HEK293 (cell line): ENCODE data around the gene CUEDC1.

Experiments
- BCL11B ChIP-seq: fragments of 450-650 bp; formaldehyde crosslinking; IDR thresholded peaks from 2 replicates; pipeline ENCODE4 v1.5.1; 2016; ENCODE audit warnings: low read depth, missing biosample characterization, missing genetic modification characterization
- GLI4 ChIP-seq: fragments of 450-650 bp; formaldehyde crosslinking; IDR thresholded peaks from 2 replicates; pipeline ENCODE4 v1.5.1; 2016; ENCODE audit warnings: missing biosample characterization, missing genetic modification characterization
- IKZF3 ChIP-seq: fragments of 450-650 bp; IDR thresholded peaks from 2 replicates; pipeline ENCODE4 v1.5.0; 2018; ENCODE audit warnings: missing biosample characterization, mild to moderate bottlenecking, missing genetic modification characterization, moderate library complexity
- KLF17 ChIP-seq: fragments of 450-650 bp; formaldehyde crosslinking; IDR thresholded peaks from 2 replicates; pipeline ENCODE4 v1.5.1; 2016; ENCODE audit warnings: missing biosample characterization, missing genetic modification characterization
- MEIS1 ChIP-seq: sonication (generic); formaldehyde crosslinking; IDR thresholded peaks from 2 replicates; pipeline ENCODE4 v1.8.1; 2022; ENCODE audit warnings: missing genetic modification reagents, mild to moderate bottlenecking, borderline replicate concordance
- SCRT1 ChIP-seq: fragments of 450-650 bp; formaldehyde crosslinking; IDR thresholded peaks from 2 replicates; pipeline ENCODE4 v1.5.1; 2016; ENCODE audit warnings: missing biosample characterization, missing genetic modification characterization, borderline replicate concordance
- SP2 ChIP-seq: fragments of 450-650 bp; formaldehyde crosslinking; IDR thresholded peaks from 2 replicates; pipeline ENCODE4 v1.5.1; 2016; ENCODE audit warnings: missing biosample characterization, missing genetic modification characterization
- WT1 ChIP-seq: fragments of 450-650 bp; formaldehyde crosslinking; IDR thresholded peaks from 2 replicates; pipeline ENCODE4 v1.5.1; 2016; ENCODE audit warnings: missing biosample characterization, missing genetic modification characterization
- ZNF146 ChIP-seq: fragments of 450-650 bp; formaldehyde crosslinking; IDR thresholded peaks from 2 replicates; pipeline ENCODE4 v1.5.1; 2016; ENCODE audit warnings: missing biosample characterization, missing genetic modification characterization
- ZNF202 ChIP-seq: fragments of 450-650 bp; formaldehyde crosslinking; IDR thresholded peaks from 2 replicates; pipeline ENCODE4 v1.5.1; 2016; ENCODE audit warnings: missing biosample characterization, missing genetic modification characterization, borderline replicate concordance
- ZNF239 ChIP-seq: fragments of 450-650 bp; formaldehyde crosslinking; IDR thresholded peaks from 2 replicates; pipeline ENCODE4 v1.5.1; 2016; ENCODE audit warnings: missing biosample characterization, missing genetic modification characterization
- ZNF24 ChIP-seq: fragments of 450-650 bp; formaldehyde crosslinking; IDR thresholded peaks from 2 replicates; pipeline ENCODE4 v1.5.1; 2016; ENCODE audit warnings: missing biosample characterization, missing genetic modification characterization
- ZNF335 ChIP-seq: fragments of 450-650 bp; formaldehyde crosslinking; conservative IDR thresholded peaks from 2 replicates; pipeline ENCODE4 v1.5.1; 2016; ENCODE audit warnings: missing biosample characterization, missing genetic modification characterization
- ZNF354C ChIP-seq: fragments of 450-650 bp; formaldehyde crosslinking; IDR thresholded peaks from 2 replicates; pipeline ENCODE4 v1.5.1; 2016; ENCODE audit warnings: missing biosample characterization, missing genetic modification characterization, low read depth, borderline replicate concordance
- ZNF37A ChIP-seq: fragments of 450-650 bp; IDR thresholded peaks from 2 replicates; pipeline ENCODE4 v1.5.1; 2018; ENCODE audit warnings: missing biosample characterization, missing genetic modification characterization
- ZNF391 ChIP-seq: fragments of 450-650 bp; formaldehyde crosslinking; IDR thresholded peaks from 2 replicates; pipeline ENCODE4 v1.5.1; 2016; ENCODE audit warnings: low read depth, missing biosample characterization, missing genetic modification characterization, borderline replicate concordance
- ZNF416 ChIP-seq: fragments of 450-650 bp; formaldehyde crosslinking; IDR thresholded peaks from 2 replicates; pipeline ENCODE4 v1.5.1; 2016; ENCODE audit warnings: missing biosample characterization, missing genetic modification characterization
- ZNF433 ChIP-seq: fragments of 450-650 bp; formaldehyde crosslinking; IDR thresholded peaks from 2 replicates; pipeline ENCODE4 v1.5.1; 2016; ENCODE audit warnings: missing biosample characterization, missing genetic modification characterization, low read depth
- ZNF473 ChIP-seq: fragments of 450-650 bp; formaldehyde crosslinking; IDR thresholded peaks from 2 replicates; pipeline ENCODE4 v1.5.1; 2017; ENCODE audit warnings: missing biosample characterization, missing genetic modification characterization
- ZNF48 ChIP-seq: fragments of 450-650 bp; formaldehyde crosslinking; IDR thresholded peaks from 2 replicates; pipeline ENCODE4 v1.5.1; 2016; ENCODE audit warnings: missing biosample characterization, missing genetic modification characterization
- ZNF555 ChIP-seq: fragments of 450-650 bp; formaldehyde crosslinking; conservative IDR thresholded peaks from 2 replicates; pipeline ENCODE4 v1.5.1; 2017; ENCODE audit warnings: missing biosample characterization, mild to moderate bottlenecking, missing genetic modification characterization, inconsistent platforms
- ZNF596 ChIP-seq: fragments of 450-650 bp; IDR thresholded peaks from 2 replicates; pipeline ENCODE4 v1.5.0; 2018; ENCODE audit warnings: missing biosample characterization, mild to moderate bottlenecking, missing genetic modification characterization, moderate library complexity
- ZNF600 ChIP-seq: fragments of 450-650 bp; formaldehyde crosslinking; IDR thresholded peaks from 2 replicates; pipeline ENCODE4 v1.5.1; 2016; ENCODE audit warnings: missing biosample characterization, missing genetic modification characterization
- ZNF777 ChIP-seq: fragments of 450-650 bp; formaldehyde crosslinking; IDR thresholded peaks from 2 replicates; pipeline ENCODE4 v1.5.1; 2017; ENCODE audit warnings: missing biosample characterization, missing genetic modification characterization, borderline replicate concordance
- ZNF785 ChIP-seq: fragments of 450-650 bp; formaldehyde crosslinking; IDR thresholded peaks from 2 replicates; pipeline ENCODE4 v1.5.1; 2016; ENCODE audit warnings: missing biosample characterization, missing genetic modification characterization
- ZNF830 ChIP-seq: fragments of 450-650 bp; IDR thresholded peaks from 2 replicates; pipeline ENCODE4 v1.5.0; 2018; ENCODE audit warnings: missing biosample characterization, missing genetic modification characterization, low read depth, mild to moderate bottlenecking, moderate library complexity
- ZNF837 ChIP-seq: fragments of 450-650 bp; formaldehyde crosslinking; IDR thresholded peaks from 2 replicates; pipeline ENCODE4 v1.5.1; 2016; ENCODE audit warnings: missing biosample characterization, missing genetic modification characterization
- TF ChIP-seq, protein P1 (sequence below): fragments of 450-650 bp; formaldehyde crosslinking; IDR thresholded peaks from 2 replicates; pipeline ENCODE4 v1.5.1; 2016; ENCODE audit warnings: missing biosample characterization, missing genetic modification characterization, low read depth
- TF ChIP-seq, protein P2 (sequence below): fragments of 450-650 bp; formaldehyde crosslinking; IDR thresholded peaks from 2 replicates; pipeline ENCODE4 v1.5.1; 2017; ENCODE audit warnings: missing biosample characterization, missing genetic modification characterization
- TF ChIP-seq, protein P3 (sequence below): fragments of 450-650 bp; formaldehyde crosslinking; IDR thresholded peaks from 2 replicates; pipeline ENCODE4 v1.5.1; 2016; ENCODE audit warnings: missing biosample characterization, missing genetic modification characterization
- TF ChIP-seq, protein P4 (sequence below): fragments of 450-650 bp; formaldehyde crosslinking; IDR thresholded peaks from 2 replicates; pipeline ENCODE4; 2016; ENCODE audit warnings: missing biosample characterization, missing genetic modification characterization

CUEDC1 gene

GRCh38 chr17:57868007-57868909, 87.0 kb downstream of the CUEDC1 start (continued):
- TF ChIP-seq ZNF354C (tag by site-specific recombination), result no peak
- TF ChIP-seq SP2, result peak; percentile 22
- no peak for TF ChIP-seq MEIS1 (CRISPR knock-in tag)
- no peak for TF ChIP-seq ZNF777 (tag by site-specific recombination)
- TF ChIP-seq ZNF555, result no peak
- no peak for TF ChIP-seq ZNF335 (tag by site-specific recombination)
- no peak for TF ChIP-seq ZNF596
- TF ChIP-seq ZNF391 (tag by site-specific recombination), result no peak
- TF ChIP-seq KLF17 (tag by site-specific recombination), result no peak
- TF ChIP-seq ZNF600 (tag by site-specific recombination), result peak; percentile 95
- no peak for TF ChIP-seq SCRT1 (tag by site-specific recombination)
- TF ChIP-seq ZNF239, result no peak
- no peak for TF ChIP-seq ZNF785 (tag by site-specific recombination)
- TF ChIP-seq ZNF24 (tag by site-specific recombination), result no peak
- TF ChIP-seq WT1, result peak; percentile 25; the same call in 1 of the 2 replicates
- TF ChIP-seq ZNF37A, result no peak
- TF ChIP-seq BCL11B (tag by site-specific recombination), result no peak
- no peak for TF ChIP-seq ZNF473 (tag by site-specific recombination)
- no peak for TF ChIP-seq ZNF48
- TF ChIP-seq ZNF202, result no peak
- no peak for TF ChIP-seq ZNF837
- no peak for TF ChIP-seq ZNF146 (tag by site-specific recombination)
- TF ChIP-seq ZNF416 (tag by site-specific recombination), result no peak
- TF ChIP-seq GLI4, result no peak
- TF ChIP-seq IKZF3 (tag by site-specific recombination), result no peak
- no peak for TF ChIP-seq ZNF433 (tag by site-specific recombination)
- TF ChIP-seq, protein P1, sequence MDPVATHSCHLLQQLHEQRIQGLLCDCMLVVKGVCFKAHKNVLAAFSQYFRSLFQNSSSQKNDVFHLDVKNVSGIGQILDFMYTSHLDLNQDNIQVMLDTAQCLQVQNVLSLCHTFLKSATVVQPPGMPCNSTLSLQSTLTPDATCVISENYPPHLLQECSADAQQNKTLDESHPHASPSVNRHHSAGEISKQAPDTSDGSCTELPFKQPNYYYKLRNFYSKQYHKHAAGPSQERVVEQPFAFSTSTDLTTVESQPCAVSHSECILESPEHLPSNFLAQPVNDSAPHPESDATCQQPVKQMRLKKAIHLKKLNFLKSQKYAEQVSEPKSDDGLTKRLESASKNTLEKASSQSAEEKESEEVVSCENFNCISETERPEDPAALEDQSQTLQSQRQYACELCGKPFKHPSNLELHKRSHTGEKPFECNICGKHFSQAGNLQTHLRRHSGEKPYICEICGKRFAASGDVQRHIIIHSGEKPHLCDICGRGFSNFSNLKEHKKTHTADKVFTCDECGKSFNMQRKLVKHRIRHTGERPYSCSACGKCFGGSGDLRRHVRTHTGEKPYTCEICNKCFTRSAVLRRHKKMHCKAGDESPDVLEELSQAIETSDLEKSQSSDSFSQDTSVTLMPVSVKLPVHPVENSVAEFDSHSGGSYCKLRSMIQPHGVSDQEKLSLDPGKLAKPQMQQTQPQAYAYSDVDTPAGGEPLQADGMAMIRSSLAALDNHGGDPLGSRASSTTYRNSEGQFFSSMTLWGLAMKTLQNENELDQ (tag by site-specific recombination), result no peak
- TF ChIP-seq, protein P2, sequence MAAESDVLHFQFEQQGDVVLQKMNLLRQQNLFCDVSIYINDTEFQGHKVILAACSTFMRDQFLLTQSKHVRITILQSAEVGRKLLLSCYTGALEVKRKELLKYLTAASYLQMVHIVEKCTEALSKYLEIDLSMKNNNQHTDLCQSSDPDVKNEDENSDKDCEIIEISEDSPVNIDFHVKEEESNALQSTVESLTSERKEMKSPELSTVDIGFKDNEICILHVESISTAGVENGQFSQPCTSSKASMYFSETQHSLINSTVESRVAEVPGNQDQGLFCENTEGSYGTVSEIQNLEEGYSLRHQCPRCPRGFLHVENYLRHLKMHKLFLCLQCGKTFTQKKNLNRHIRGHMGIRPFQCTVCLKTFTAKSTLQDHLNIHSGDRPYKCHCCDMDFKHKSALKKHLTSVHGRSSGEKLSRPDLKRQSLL, result no peak
- TF ChIP-seq, protein P3, sequence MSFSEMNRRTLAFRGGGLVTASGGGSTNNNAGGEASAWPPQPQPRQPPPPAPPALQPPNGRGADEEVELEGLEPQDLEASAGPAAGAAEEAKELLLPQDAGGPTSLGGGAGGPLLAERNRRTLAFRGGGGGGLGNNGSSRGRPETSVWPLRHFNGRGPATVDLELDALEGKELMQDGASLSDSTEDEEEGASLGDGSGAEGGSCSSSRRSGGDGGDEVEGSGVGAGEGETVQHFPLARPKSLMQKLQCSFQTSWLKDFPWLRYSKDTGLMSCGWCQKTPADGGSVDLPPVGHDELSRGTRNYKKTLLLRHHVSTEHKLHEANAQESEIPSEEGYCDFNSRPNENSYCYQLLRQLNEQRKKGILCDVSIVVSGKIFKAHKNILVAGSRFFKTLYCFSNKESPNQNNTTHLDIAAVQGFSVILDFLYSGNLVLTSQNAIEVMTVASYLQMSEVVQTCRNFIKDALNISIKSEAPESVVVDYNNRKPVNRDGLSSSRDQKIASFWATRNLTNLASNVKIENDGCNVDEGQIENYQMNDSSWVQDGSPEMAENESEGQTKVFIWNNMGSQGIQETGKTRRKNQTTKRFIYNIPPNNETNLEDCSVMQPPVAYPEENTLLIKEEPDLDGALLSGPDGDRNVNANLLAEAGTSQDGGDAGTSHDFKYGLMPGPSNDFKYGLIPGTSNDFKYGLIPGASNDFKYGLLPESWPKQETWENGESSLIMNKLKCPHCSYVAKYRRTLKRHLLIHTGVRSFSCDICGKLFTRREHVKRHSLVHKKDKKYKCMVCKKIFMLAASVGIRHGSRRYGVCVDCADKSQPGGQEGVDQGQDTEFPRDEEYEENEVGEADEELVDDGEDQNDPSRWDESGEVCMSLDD (tag by site-specific recombination), result no peak
- TF ChIP-seq, protein P4, sequence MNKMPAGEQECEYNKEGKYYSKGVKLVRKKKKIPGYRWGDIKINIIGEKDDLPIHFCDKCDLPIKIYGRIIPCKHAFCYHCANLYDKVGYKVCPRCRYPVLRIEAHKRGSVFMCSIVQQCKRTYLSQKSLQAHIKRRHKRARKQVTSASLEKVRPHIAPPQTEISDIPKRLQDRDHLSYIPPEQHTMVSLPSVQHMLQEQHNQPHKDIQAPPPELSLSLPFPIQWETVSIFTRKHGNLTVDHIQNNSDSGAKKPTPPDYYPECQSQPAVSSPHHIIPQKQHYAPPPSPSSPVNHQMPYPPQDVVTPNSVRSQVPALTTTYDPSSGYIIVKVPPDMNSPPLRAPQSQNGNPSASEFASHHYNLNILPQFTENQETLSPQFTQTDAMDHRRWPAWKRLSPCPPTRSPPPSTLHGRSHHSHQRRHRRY (tag by site-specific recombination), result no peak
- TF ChIP-seq ZNF830, result no peak
